HEK293 (cell line): ENCODE measurements around the gene DPM2.

Experiments used
- AEBP2 ChIP-seq: fragments of 450-650 bp; formaldehyde crosslinking; IDR thresholded peaks from 2 replicates; pipeline ENCODE4 v1.5.1; 2016; ENCODE audit warnings: missing biosample characterization, missing genetic modification characterization, borderline replicate concordance
- CTCF ChIP-seq: fragments of 450-650 bp; formaldehyde crosslinking; IDR thresholded peaks from 2 replicates; pipeline ENCODE4 v1.5.1; 2016; ENCODE audit warnings: missing biosample characterization, missing genetic modification characterization
- GLIS1 ChIP-seq: fragments of 450-650 bp; formaldehyde crosslinking; IDR thresholded peaks from 2 replicates; pipeline ENCODE4 v1.5.1; 2016; ENCODE audit warnings: missing biosample characterization, missing genetic modification characterization
- GLIS2 ChIP-seq: fragments of 450-650 bp; formaldehyde crosslinking; IDR thresholded peaks from 2 replicates; pipeline ENCODE4 v1.5.1; 2016; ENCODE audit warnings: missing biosample characterization, missing genetic modification characterization
- HIC1 ChIP-seq: fragments of 450-650 bp; formaldehyde crosslinking; IDR thresholded peaks from 2 replicates; pipeline ENCODE4 v1.5.1; 2016; ENCODE audit warnings: missing biosample characterization, missing genetic modification characterization
- KLF17 ChIP-seq: fragments of 450-650 bp; formaldehyde crosslinking; IDR thresholded peaks from 2 replicates; pipeline ENCODE4 v1.5.1; 2016; ENCODE audit warnings: missing biosample characterization, missing genetic modification characterization
- PATZ1 ChIP-seq: fragments of 450-650 bp; formaldehyde crosslinking; IDR thresholded peaks from 2 replicates; pipeline ENCODE4 v1.5.1; 2016; ENCODE audit warnings: missing biosample characterization, missing genetic modification characterization
- PRDM1 ChIP-seq: fragments of 450-650 bp; formaldehyde crosslinking; IDR thresholded peaks from 2 replicates; pipeline ENCODE4; 2016; ENCODE audit warnings: missing biosample characterization, missing genetic modification characterization
- ZFHX2 ChIP-seq: fragments of 450-650 bp; formaldehyde crosslinking; conservative IDR thresholded peaks from 2 replicates; pipeline ENCODE4 v1.5.1; 2016; ENCODE audit warnings: missing biosample characterization, missing genetic modification characterization
- ZIC2 ChIP-seq: fragments of 450-650 bp; formaldehyde crosslinking; IDR thresholded peaks from 2 replicates; pipeline ENCODE4 v1.5.1; 2016; ENCODE audit warnings: missing biosample characterization, missing genetic modification characterization
- ZNF112 ChIP-seq: fragments of 450-650 bp; formaldehyde crosslinking; IDR thresholded peaks from 2 replicates; pipeline ENCODE4 v1.5.0; 2017; ENCODE audit warnings: missing biosample characterization, missing genetic modification characterization
- ZNF121 ChIP-seq: fragments of 450-650 bp; formaldehyde crosslinking; IDR thresholded peaks from 2 replicates; pipeline ENCODE4 v1.5.1; 2016; ENCODE audit warnings: missing biosample characterization, missing genetic modification characterization
- ZNF2 ChIP-seq: fragments of 450-650 bp; formaldehyde crosslinking; IDR thresholded peaks from 2 replicates; pipeline ENCODE4 v1.5.1; 2016; ENCODE audit warnings: missing biosample characterization, missing genetic modification characterization
- ZNF239 ChIP-seq: fragments of 450-650 bp; formaldehyde crosslinking; IDR thresholded peaks from 2 replicates; pipeline ENCODE4 v1.5.1; 2016; ENCODE audit warnings: missing biosample characterization, missing genetic modification characterization
- ZNF639 ChIP-seq: fragments of 450-650 bp; formaldehyde crosslinking; IDR thresholded peaks from 2 replicates; pipeline ENCODE4 v1.5.1; 2016; ENCODE audit warnings: missing biosample characterization, missing genetic modification characterization
- ZNF664 ChIP-seq: fragments of 450-650 bp; formaldehyde crosslinking; IDR thresholded peaks from 2 replicates; pipeline ENCODE4 v1.5.1; 2016; ENCODE audit warnings: missing biosample characterization, missing genetic modification characterization
- ZNF692 ChIP-seq: fragments of 450-650 bp; formaldehyde crosslinking; IDR thresholded peaks from 2 replicates; pipeline ENCODE4 v1.5.1; 2016; ENCODE audit warnings: missing biosample characterization, missing genetic modification characterization
- ZNF843 ChIP-seq: fragments of 450-650 bp; formaldehyde crosslinking; IDR thresholded peaks from 2 replicates; pipeline ENCODE4 v1.5.1; 2016; ENCODE audit warnings: missing biosample characterization, missing genetic modification characterization
- ZSCAN30 ChIP-seq: fragments of 450-650 bp; IDR thresholded peaks from 2 replicates; pipeline ENCODE4 v1.5.1; 2018; ENCODE audit warnings: missing biosample characterization, mild to moderate bottlenecking, missing genetic modification characterization, moderate library complexity

DPM2 gene

GRCh38 chr9:127942216-127943010, 4.8 kb upstream of the DPM2 start (continued):
- TF ChIP-seq ZNF639 (tag by site-specific recombination) (no peak), ZNF239 (tag by site-specific recombination) (no peak), ZNF2 (tag by site-specific recombination) (peak; percentile 88), ZNF112 (tag by site-specific recombination) (no peak), ZNF121 (peak; percentile 17; the same call in 1 of the 2 replicates), KLF17 (no peak), ZNF664 (tag by site-specific recombination) (no peak), ZFHX2 (tag by site-specific recombination) (peak; percentile 27; the same call in 1 of the 2 replicates), HIC1 (tag by site-specific recombination) (peak; percentile 40; the same call in 1 of the 2 replicates), ZSCAN30 (tag by site-specific recombination) (no peak), ZIC2 (tag by site-specific recombination) (peak; percentile 52; the same call in 1 of the 2 replicates), PATZ1 (tag by site-specific recombination) (0 out of 2 replicates have a peak, but pooled peaks have one; percentile 14), GLIS1 (tag by site-specific recombination) (peak; percentile 45; the same call in 1 of the 2 replicates), AEBP2 (tag by site-specific recombination) (no peak), PRDM1 (tag by site-specific recombination) (no peak), GLIS2 (peak; percentile 67), CTCF (tag by site-specific recombination) (peak; percentile 91), ZNF843 (tag by site-specific recombination) (no peak), ZNF692 (tag by site-specific recombination) (peak; percentile 59; the same call in 1 of the 2 replicates)
